Right lobe of liver (tissue), 6 donors: ENCODE data around the gene AP3D1. TPM values are rescaled to one million over a fixed set of nuclear protein-coding genes. Genes with fewer than 3 reads are reported as not detected.

ENCODE experiments used
- ATAC-seq, 4 donors: fragments of 200-7000 bp; cut with Tn5 transposase; one replicate each; pipeline ENCODE4 v1.9.1; 2020; ENCODE audit warnings: mild to moderate bottlenecking in 4 of 4, moderate library complexity in 4 of 4
- DNase-seq, 3 donors: peaks; one replicate each; pipeline ENCODE4 v3.0.0-alpha.2; 2020
- H3K27ac ChIP-seq, 3 donors: fragments of 200-600 bp; one replicate each; pipeline ENCODE4 v1.8.0; 2022
- H3K27me3 ChIP-seq, 2 donors: fragments of 200-600 bp; one replicate each; pipeline ENCODE4 v1.8.0; 2022
- H3K36me3 ChIP-seq, 4 donors: fragments of 200-600 bp; sonication (generic) in 1 of 4; one replicate each; pipeline versions ENCODE4 v1.5.1 to v1.8.0; 2017 to 2022; ENCODE audit warnings: control low read depth in 1 of 4
- H3K4me1 ChIP-seq, 4 donors: fragments of 200-600 bp; sonication (generic) in 1 of 4; one replicate each; pipeline versions ENCODE4 v1.5.1 to v1.8.0; 2017 to 2022; ENCODE audit warnings: control low read depth in 1 of 4
- H3K4me3 ChIP-seq, 3 donors: fragments of 200-600 bp; one replicate each; pipeline ENCODE4 v1.8.0; 2022
- H3K9me3 ChIP-seq, 4 donors: fragments of 200-600 bp; sonication (generic) in 1 of 4; one replicate each; pipeline versions ENCODE4 v1.5.1 to v1.8.0; 2017 to 2022; ENCODE audit warnings: control low read depth in 1 of 4
- POLR2A ChIP-seq: fragments of 450-650 bp; IDR thresholded peaks from one replicate; pipeline ENCODE4 v1.6.1; 2017; ENCODE audit warnings: antibody characterized with exemption, mild to moderate bottlenecking
- WGBS: methylation state at CpG from one replicate; pipeline ENCODE4 v1.1.6; 2018; ENCODE audit warnings: low coverage, low lambda C conversion rate; ENCODE audit not compliant: insufficient coverage; ENCODE audit errors: missing lambda C conversion rate; 5-methylcytosine and 5-hydroxymethylcytosine counted together
- intact Hi-C, 2 donors: fragments of 100-400 bp; cut with DNase I; formaldehyde crosslinking; loops; one replicate each; pipeline versions ENCODE4 v1.11.2 to v1.14.1; 2022
- total RNA-seq, 6 experiments: library from RNA; depleted of rRNA in 2 of 6; stranded (reverse); fragments of >200 nt in 2 of 6; fragmentation: NEBNext Ultra II Directional in 3 of 6; extraction: Animal tissue kit (Norgen Biotek cat#: 25700) in 3 of 6; gene quantifications; one replicate each; pipeline versions ENCODE4 v1.1.0 to v1.2.4, GENCODE V29; 2016 to 2023
- TF ChIP-seq, protein P1 (sequence below), 4 donors: fragments of 200-600 bp in 3 of 4; fragments of 450-650 bp in 1 of 4; IDR thresholded peaks; one replicate each; pipeline versions ENCODE4 v1.5.1 to v1.8.0; 2016 to 2022; ENCODE audit warnings: antibody characterized with exemption in 4 of 4, mild to moderate bottlenecking in 2 of 4
- donor health status: DM: no; HTN: yes; CAD: no.
- donor health status: DM: no; HTN: no; CAD: no.
- donor health status: DM: no; HTN: no; CAD: no.
- donor health status: DM: no; HTN: yes; CAD: no.
- donor health status: DM: no; HTN: yes; CAD: no.

Gene AP3D1
- total RNA-seq, 6 experiments from 2014 or later = 55.5 to 99.0 (median 65.5) TPM

DNA sequence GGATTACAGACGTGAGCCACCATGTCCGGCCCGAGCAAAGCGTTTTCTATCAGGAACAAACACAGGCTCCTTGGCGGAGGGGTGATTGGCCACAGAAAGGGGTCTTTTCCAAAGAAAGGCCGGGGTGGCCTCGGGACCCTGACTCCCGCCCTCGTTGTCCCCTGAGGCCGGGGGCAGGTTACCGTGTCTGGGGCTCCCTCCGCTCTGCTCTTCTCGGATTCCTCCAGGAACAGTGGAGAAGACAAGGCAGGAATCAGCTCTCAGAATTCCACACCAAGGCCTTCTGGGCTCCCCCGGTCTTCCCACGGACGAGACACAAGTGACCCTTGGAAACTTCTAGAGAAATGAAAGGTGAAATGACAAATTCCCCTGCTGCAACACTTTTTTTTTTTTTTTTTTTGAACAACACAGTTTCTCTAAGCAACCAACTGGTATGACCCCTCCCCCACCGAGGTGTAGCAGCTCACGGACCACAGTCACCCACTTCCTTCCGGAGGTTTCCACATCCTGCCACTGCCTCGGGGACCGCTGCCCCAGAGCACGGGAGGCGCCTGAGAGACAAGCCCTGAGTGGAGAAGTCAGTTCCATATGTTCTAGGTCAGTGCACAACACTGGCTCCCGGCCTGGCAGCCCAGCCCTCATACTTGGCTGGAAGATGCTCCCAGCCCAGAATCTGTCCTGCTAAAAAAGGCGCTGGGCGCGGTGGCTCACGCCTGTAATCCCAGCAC, 66.2 kb downstream of the AP3D1 start:
- TF ChIP-seq, protein P1, sequence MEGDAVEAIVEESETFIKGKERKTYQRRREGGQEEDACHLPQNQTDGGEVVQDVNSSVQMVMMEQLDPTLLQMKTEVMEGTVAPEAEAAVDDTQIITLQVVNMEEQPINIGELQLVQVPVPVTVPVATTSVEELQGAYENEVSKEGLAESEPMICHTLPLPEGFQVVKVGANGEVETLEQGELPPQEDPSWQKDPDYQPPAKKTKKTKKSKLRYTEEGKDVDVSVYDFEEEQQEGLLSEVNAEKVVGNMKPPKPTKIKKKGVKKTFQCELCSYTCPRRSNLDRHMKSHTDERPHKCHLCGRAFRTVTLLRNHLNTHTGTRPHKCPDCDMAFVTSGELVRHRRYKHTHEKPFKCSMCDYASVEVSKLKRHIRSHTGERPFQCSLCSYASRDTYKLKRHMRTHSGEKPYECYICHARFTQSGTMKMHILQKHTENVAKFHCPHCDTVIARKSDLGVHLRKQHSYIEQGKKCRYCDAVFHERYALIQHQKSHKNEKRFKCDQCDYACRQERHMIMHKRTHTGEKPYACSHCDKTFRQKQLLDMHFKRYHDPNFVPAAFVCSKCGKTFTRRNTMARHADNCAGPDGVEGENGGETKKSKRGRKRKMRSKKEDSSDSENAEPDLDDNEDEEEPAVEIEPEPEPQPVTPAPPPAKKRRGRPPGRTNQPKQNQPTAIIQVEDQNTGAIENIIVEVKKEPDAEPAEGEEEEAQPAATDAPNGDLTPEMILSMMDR (IDR thresholded peaks at IDR 0.05) = no peak
- no peak for TF ChIP-seq POLR2A
- H3K27me3 ChIP-seq = no peaks in the 10 kb centered on the region
- H3K27ac ChIP-seq = peak overlapping the region in 2 of 3 donors; percentile 73 to 78
- no peaks in the 10 kb centered on the region for H3K9me3 ChIP-seq
- H3K36me3 ChIP-seq = peaks cover 0 to 5% (median 0%) of the 10 kb centered on the region in 4 donors
- DNase-seq (peak; percentile 73 to 84 (median 74)), ATAC-seq (peak; percentile 38 to 69 (median 64))
- peaks cover 0 to 14% (median 5%) of the 10 kb centered on the region in 4 donors for H3K4me1 ChIP-seq
- 48% methylated on average over 14 of the region's 28 CpGs for WGBS
- intact Hi-C loops = no loop called here
- peak overlapping the region in 1 of 3 donors; percentile 27 for H3K4me3 ChIP-seq

DNA sequence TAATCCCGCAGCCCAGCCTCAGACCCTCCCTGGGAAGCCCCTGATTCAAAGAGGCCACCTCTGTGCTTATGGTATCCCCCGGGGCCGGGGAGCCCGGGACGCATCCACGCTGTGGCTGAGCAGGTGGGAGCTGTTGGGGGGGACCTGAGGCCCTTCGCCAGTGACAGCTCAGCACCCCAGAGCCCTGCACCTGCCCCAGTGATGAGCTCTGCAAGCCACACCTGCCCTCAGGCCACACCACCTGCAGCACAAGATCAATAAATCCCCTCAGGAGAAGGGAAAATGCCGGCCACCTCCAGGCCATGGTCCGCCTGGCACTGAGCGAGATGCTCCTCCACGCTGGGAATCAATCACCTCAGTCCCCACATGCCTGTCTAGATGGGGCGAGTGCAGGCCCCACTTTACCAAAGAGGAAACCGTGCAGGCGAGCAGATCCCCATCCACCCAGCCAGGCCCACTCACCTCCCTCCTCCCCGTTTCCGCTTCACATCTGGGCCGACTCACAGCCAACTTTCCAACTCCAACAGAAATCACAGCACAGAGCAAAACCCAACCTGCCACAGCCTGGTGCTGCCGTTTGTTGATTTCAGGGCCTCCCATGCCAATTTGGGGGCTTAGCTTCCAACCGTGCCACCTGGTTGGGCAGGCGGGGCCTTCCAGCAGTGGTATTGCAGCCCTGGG, 68.1 kb downstream of the AP3D1 start:
- ATAC-seq = peak in 2 of 4 donors; percentile 7 to 23
- H3K27me3 ChIP-seq = no peaks in the 10 kb centered on the region
- peak overlapping the region in 2 of 3 donors; percentile 21 to 27 for H3K4me3 ChIP-seq
- no peaks in the 10 kb centered on the region for H3K9me3 ChIP-seq
- H3K4me1 ChIP-seq = peaks cover 0 to 14% (median 4%) of the 10 kb centered on the region in 4 donors
- peak overlapping the region; percentile 34 to 78 (median 73) for H3K27ac ChIP-seq
- no peak for DNase-seq
- H3K36me3 ChIP-seq = peaks cover 0 to 8% (median under 1%) of the 10 kb centered on the region in 4 donors
- WGBS = 60% methylated on average over 3 of the region's 20 CpGs
- intact Hi-C loops = no loop called here
- TF ChIP-seq POLR2A = no peak
- TF ChIP-seq, protein P1 (IDR thresholded peaks at IDR 0.05) = no peak

DNA sequence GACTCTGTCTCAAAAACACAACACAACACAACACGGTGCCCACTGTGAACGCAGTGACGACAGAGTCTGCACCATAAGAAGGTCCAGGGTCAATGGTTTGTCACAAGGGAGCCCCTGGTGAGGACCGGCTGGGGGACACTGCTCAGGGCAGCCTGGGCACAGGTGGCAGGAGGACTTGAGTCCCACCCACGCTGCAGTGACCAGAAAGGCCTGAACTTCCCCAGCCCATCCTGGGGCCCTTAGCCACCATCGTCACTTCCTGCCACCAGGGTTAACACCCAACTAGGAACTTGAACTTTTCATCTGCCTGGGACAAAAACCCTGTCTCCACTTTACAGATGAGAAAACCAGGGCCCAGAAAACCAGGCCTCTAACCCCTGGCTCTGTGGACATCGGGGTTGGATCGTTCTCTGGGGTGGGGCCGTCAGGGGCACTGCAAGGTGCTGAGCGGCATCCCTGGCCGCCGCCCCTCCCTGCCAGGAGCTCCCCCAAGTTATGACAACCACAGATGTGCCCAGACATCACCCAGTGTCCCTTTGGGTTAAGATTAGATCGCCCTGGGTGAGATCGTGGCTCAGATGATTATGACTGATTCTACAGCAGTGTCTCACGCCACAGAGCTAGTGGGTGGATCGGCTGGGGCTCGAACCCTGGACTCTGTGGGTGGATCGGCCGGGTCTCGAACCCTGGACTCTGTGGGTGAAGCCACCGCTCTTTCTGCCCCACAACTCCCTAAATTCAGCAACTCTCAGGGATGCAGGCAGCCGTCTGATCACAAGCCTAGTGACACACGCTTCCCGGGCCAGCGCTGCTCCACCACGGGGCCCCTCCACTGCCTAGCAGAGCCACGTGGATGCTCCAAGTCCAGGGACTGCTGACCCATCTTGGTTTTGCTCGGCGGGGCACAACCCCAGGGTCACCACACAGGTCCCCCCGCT, 69.2 kb downstream of the AP3D1 start:
- Histone ChIP-seq H3K27me3 (no peaks in the 10 kb centered on the region), H3K27ac (peak overlapping the region in 2 of 3 donors; percentile 51 to 73), H3K9me3 (no peaks in the 10 kb centered on the region), H3K4me3 (no peak overlapping the region), H3K36me3 (peaks cover 0 to 20% (median 7%) of the 10 kb centered on the region in 4 donors), H3K4me1 (peaks cover 0 to 5% (median 1%) of the 10 kb centered on the region in 4 donors)
- intact Hi-C loops = no loop called here
- 50% methylated on average over 1 of the region's 30 CpGs for WGBS
- DNase-seq (no peak), ATAC-seq (peak; percentile 22 to 59 (median 38))
- TF ChIP-seq, protein P1 (IDR thresholded peaks at IDR 0.05) = no peak
- no peak for TF ChIP-seq POLR2A

DNA sequence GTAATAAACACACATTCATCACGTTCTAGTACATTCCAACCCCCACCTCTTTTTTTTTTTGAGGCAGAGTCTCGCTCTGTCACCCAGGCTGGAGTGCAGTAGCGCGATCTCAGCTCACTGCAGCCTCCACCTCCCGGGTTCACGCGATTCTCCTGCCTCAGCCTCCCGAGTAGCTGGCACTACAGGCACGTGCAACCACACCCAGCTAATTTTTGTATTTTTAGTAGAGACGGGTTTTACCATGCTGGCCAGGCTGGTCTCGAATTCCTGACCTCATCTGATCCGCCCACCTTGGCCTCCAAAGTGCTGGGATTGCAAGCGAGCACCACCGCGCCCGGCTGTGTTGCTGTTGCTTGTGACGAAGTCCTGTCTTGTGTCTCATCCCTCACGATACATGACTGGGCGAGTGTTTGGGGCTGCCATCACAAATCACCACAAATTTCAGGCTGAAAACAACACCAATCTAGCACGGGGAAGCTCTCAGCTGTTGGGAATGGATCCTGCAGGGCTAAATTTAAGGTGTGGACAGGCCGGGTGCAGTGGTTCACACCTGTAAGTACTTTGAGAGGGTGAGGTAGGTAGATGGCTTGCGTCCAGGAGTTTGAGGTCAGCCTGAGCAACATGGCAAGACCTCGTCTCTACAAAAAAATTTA, 70.9 kb downstream of the AP3D1 start:
- no peak overlapping the region for H3K4me3 ChIP-seq
- H3K27me3 ChIP-seq = no peaks in the 10 kb centered on the region
- ATAC-seq = no peak
- H3K36me3 ChIP-seq = peaks cover 0 to 36% (median 8%) of the 10 kb centered on the region in 4 donors
- no peak overlapping the region for H3K27ac ChIP-seq
- no peaks in the 10 kb centered on the region for H3K9me3 ChIP-seq
- DNase-seq = no peak
- no peak for TF ChIP-seq POLR2A
- TF ChIP-seq, protein P1 (IDR thresholded peaks at IDR 0.05) = no peak
- WGBS = 89% methylated on average over 20 of the region's 23 CpGs
- H3K4me1 ChIP-seq = no peaks in the 10 kb centered on the region
- intact Hi-C loops = no loop called here
